NCI-H2196 (cell line): ENCODE results near the gene NAA40.

Experiments
- DNase-seq: peaks from one replicate; lab custom pipeline; 2025; ENCODE audit not compliant: unreplicated experiment; lab: John Stamatoyannopoulos, UW

Gene NAA40

GRCh38 chr11:63986156-63986931, 47.5 kb downstream of the NAA40 start, which contains the start of gene OTUB1:
OTUB1 (plus strand) TSS chr11:63986438; CDS start chr11:63986457, 19 bp downstream.
- peak; percentile 95 for DNase-seq

DNA sequence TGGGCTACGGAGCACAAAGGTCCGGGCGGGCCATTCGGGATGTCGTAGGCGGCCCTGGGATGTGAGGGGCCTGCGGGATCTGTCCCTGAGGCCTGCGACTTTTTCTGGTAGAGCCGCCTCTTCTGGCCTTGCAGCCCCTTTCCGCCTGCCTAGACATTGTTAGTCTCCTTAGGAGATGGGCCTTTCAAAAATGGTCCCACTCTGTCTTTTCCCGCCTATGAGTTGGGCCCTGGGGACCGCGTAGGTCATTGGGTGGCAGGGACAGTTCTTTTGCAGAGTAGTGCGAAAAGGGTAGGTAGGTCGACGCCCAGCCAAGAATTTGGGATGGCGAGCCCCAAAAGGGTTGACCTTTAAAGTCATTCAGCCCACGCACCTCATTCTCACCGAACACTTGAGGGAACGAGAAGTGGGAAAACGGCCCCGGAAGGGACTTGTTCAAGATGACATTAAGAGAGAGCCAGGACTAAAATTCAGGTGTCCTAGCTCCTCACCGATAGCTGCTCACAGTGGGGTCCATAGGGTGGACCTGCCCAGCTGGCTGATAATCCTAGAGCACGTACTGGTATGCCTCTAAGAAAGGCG, 48.2 kb downstream of the NAA40 start:
- no peak for DNase-seq

GRCh38 chr11:63991558-63991957, 52.8 kb downstream of the NAA40 start:
- no peak for DNase-seq

DNA sequence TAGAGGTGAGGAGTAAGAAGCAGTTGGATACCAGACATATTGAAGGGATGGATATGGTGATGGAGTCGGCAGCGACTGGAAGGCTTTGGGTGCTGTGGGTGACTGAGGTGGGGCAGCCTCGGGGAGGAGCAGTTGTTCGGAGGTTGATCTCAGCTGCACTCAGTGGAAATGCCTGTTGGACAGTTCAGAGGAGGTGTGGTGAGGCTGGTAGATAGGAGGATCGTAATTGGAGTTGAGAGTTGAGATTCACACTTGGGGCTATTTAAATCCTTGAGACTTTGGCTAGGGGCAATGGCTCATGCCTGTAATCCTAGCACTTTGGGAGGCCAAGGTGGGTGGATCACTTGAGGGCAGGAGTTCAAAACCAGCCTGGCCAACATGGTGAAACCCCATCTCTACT, 54.3 kb downstream of the NAA40 start:
- no peak for DNase-seq

- DNase-seq, result no peak
Observed at GRCh38 chr11:63993993-63994392, 55.2 kb downstream of the NAA40 start.

- no peak for DNase-seq
Observed at GRCh38 chr11:63996512-63996911, 57.7 kb downstream of the NAA40 start.

DNA sequence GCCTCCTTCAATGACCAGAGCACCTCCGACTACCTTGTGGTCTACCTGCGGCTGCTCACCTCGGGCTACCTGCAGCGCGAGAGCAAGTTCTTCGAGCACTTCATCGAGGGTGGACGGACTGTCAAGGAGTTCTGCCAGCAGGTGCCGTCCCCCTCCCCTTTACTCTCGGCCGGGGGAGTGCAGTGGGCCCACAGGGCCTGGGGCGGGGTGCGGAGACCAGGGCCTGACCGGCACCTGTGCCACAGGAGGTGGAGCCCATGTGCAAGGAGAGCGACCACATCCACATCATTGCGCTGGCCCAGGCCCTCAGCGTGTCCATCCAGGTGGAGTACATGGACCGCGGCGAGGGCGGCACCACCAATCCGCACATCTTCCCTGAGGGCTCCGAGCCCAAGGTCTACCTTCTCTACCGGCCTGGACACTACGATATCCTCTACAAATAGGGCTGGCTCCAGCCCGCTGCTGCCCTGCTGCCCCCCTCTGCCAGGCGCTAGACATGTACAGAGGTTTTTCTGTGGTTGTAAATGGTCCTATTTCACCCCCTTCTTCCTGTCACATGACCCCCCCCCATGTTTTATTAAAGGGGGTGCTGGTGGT, 58.4 kb downstream of the NAA40 start:
- no peak for DNase-seq

DNA sequence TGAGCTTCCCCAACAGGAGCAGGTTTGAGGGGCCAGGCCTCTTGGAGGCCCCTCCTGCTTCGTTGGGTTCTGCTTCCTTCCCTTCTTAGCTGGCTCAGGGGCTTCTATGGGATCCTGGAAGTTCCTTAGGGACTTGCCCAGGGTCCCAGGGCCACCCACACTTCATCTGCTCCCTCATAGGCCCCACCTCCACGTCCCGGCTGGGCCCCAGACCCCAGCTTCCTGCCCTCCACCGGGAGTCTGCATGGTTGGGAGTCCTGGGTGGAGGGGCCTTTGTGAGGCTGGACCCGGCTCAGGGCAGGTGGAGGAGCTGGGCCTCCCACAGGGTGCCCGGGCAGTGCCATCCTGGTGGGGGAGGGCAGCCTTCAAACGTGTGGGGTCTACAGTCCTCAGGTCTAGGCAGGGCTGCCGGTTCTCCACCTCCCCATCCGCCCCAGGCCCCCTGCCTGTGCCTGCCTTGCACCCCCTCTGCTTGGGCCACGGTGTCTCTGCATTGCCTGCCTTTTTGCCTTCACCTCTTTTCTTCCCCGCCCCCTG, 59.1 kb downstream of the NAA40 start:
- no peak for DNase-seq

DNA sequence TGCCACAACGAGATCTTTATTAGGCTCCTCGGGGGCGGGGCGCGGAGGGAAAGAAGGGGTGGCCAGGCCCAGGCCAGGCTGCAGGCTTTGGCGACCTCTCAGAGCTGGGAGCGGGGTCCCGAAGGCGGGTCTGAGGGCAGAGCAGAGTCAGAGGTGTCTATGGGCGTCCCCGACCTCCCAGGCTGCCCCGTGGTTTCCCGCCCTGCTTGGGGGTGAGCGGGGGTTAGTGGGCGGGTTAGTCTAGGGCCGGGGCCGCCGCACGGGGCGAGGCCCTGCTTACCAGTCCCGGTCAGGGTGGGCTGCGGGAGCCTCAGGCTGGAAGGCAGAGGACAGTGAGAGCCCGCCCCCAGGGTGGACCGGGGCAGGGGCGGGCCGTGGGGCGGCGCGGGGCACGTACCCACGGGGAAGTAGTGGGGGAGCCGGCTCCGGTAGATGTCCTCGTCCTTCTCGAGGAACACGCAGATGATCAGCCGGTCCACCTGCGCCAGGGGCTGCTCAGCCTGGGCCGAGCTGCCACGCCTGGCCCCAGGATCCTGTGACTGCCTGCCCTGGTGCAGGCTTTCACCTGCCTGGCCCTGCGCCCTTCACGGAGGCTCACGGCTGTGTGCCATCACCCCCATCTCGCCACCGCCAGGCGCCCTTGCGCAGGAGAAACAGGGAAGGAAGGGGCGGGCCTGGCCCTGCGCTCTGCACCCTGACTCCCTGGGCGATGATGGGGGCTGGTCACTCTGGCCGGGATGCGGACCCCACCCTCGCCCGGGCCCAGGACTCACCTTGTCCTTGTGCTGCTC, 60.0 kb downstream of the NAA40 start:
- DNase-seq, result peak; percentile 87

DNA sequence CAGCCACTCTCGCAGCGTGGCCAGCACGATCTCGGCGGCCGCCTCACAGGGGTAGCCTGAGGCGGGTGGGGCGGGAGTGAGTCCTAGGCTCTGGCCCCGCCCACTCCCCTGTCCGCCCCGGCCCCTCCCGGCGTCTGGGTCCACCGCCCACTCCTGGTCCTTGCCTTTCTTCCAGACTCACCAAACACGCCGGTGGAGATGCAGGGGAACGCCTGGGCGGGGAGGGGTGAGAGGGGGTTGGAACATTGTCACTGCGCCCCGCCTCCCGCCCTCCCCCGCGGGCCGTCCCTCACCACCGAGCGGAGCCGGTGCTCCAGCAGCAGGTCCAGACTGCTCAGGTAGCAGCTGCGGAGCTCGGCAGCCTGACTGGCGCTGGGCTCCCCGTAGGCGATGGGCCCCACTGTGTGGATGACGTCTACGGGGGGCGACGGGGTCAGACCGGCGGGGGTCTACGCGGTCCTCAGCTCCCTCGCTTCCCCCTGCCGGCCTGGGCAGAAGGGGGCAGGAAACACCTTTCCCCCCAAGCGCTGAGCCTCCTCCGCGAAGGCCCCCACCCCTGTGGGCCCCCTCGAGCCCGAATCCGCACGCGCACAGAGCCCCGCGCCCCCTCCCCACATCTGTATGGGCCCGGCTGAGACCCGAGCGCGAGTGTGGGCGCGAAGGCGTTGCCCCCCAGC, 60.7 kb downstream of the NAA40 start:
- DNase-seq, result peak; percentile 94

- DNase-seq, result peak; percentile 65
Observed at GRCh38 chr11:64000026-64000739, 61.4 kb downstream of the NAA40 start.

DNA sequence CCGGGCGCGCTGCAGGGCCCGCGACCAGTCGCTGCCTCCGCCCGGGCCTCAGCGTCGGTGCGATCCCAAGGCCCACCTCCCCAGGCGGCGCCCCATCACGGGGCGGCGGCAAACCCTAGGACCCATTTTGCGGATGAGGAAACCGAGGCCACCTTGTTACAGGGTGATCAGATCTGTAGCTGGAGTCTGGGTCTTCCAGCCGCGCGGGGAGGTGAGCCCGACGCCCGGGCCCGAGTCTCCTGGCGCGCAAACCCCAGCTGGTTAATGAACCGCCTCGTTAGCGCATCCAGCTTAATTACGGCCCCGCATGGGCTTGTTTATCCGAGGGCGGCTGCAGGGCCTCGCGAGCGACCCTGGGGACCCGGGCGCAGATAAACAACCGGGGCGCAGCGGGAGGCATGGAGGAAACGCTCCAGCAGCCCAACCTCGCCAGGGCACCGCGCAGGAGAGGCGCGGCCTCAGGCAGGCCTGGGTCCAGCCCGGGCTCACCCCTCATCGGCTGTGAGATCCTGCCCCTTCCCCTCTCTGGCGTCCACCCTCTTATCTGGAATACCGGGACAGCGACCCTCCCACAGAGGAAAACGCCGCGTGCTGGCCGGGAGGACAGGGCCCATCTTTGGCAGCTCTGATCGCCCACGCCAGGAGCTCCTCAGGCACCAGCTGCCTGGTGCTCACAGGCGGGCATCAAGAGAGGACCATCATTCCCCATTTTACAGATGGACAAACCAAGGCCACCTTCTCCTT, 62.1 kb downstream of the NAA40 start:
- DNase-seq, result no peak

DNA sequence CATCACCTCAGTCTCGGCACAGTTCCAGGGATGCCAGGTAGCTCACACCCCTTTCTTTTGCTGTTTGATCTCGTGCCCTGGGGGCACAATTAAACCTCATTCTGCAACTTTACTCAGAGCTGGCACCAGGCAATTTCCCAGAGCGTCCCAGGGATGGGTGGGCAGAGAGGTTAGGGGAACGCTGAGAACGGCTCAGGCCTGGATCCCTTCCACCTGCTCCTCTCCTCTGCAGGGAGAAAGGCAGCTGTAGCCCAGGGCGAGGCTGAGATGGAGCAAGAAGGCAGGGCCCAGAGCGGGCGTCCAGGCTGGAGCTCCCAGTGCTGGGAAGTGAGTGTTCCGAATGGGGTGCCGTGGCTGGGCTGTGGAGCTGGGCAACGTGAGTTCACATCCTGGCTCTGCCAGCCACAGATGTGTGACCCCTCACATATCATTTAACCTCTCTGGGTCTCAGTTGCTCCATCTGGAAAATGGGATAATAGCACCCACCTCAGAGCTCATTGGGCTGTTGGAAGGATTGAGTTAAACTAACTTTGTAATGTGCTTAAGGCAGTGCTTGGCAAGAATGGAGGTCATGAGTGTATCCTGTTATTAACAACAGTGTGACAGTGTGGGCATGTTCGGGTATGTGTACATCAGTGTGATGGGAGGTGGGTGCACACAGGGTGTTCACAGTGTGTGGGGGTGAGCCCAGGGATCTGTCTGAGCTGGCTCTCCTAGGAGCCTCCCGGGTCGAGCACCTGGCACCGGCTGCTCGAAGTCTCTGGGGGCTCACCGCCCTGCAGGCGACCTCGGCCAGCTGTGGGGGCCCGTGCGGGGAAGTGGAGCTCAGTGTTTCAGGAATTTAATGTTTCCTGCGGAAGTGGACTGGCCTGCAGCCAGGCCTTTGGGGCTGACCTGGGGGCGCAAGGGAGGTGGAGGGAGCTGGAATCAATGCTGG, 63.0 kb downstream of the NAA40 start:
- no peak for DNase-seq

- no peak for DNase-seq
Observed at GRCh38 chr11:64003807-64004589, 65.2 kb downstream of the NAA40 start.

DNA sequence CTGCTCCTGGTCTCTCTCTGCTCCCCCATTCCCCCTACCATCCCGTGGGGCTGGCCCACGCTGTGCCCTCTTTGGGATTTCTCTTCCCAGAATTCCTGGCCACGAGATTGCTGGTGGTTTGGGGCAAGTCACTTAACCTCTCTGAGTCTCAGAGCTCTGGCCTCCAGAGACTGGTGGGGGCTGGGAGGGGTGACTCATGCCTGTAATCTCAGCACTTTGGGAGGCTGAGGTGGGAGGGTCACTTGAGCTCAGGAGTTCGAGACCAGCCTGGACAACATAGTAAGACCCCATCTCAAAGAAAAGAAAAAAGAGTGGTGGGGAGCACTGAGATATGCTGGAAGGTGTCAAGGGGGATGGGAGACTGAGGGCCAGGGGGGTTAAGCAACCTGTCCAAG, 65.8 kb downstream of the NAA40 start:
- no peak for DNase-seq

DNA sequence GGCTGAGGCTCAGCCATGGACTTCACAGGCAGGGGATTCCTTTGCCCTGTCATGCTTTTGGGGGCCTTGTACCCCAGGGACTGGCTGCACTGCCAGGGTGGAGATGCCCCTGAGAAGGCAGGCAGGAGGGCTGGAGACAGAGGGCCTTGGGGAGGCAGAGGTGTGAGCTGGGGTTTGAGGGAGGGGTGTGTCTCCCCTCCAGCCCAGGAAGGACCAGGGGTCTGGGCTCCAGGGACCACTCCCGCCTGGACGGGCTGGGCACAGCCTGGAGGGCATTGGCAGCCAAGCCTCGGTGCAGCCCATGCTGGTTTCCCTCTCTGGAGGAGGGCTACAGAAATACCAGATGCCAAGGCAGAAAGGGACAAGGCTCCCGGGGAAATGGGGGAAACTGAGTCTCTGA, 66.9 kb downstream of the NAA40 start:
- DNase-seq, result no peak

- no peak for DNase-seq
Observed at GRCh38 chr11:64006398-64006797, 67.6 kb downstream of the NAA40 start.
